ENCODE data around the gene HOXB1.

The HOXB1 gene

GRCh38 chr17:48502901-48503300 lies 27.9 kb downstream of the HOXB1 start:
- in situ Hi-C loops (cut with MboI; ENCODE audit: low pct_unique_long_range_greater_than_20kb, low sequenced_read_pairs, unreplicated experiment) = no loop called here
- TF ChIP-seq CTCF (IDR thresholded peaks at IDR 0.05; ENCODE audit: extremely low read depth, insufficient read depth, missing control alignments) = no peak
- DNase-seq (ENCODE audit: low spot score) = no peak

GRCh38 chr17:48502312-48502711 lies 28.5 kb downstream of the HOXB1 start:
- in situ Hi-C loops (cut with MboI; ENCODE audit: low pct_unique_long_range_greater_than_20kb, low sequenced_read_pairs, unreplicated experiment) = no loop called here
- no peak for DNase-seq (ENCODE audit: low spot score)
- TF ChIP-seq CTCF (IDR thresholded peaks at IDR 0.05; ENCODE audit: extremely low read depth, insufficient read depth, missing control alignments) = no peak

- DNase-seq (ENCODE audit: low spot score) = no peak
- TF ChIP-seq CTCF (IDR thresholded peaks at IDR 0.05; ENCODE audit: extremely low read depth, insufficient read depth, missing control alignments) = no peak
- in situ Hi-C loops (cut with MboI; ENCODE audit: low pct_unique_long_range_greater_than_20kb, low sequenced_read_pairs, unreplicated experiment) = no loop called here
Measured at GRCh38 chr17:48500435-48501426, 30.1 kb downstream of the HOXB1 start.

- in situ Hi-C loops (cut with MboI; ENCODE audit: low pct_unique_long_range_greater_than_20kb, low sequenced_read_pairs, unreplicated experiment) = no loop called here
- no peak for DNase-seq (ENCODE audit: low spot score)
- no peak for TF ChIP-seq CTCF (IDR thresholded peaks at IDR 0.05; ENCODE audit: extremely low read depth, insufficient read depth, missing control alignments)
Measured at GRCh38 chr17:48499735-48500434, 30.9 kb downstream of the HOXB1 start.

- TF ChIP-seq CTCF (IDR thresholded peaks at IDR 0.05; ENCODE audit: extremely low read depth, insufficient read depth, missing control alignments) = no peak
- DNase-seq (ENCODE audit: low spot score) = no peak
- in situ Hi-C loops (cut with MboI; ENCODE audit: low pct_unique_long_range_greater_than_20kb, low sequenced_read_pairs, unreplicated experiment) = no loop called here
Measured at GRCh38 chr17:48499248-48499647, 31.6 kb downstream of the HOXB1 start.

GRCh38 chr17:48498164-48498850 lies 32.5 kb downstream of the HOXB1 start:
- TF ChIP-seq CTCF (IDR thresholded peaks at IDR 0.05; ENCODE audit: extremely low read depth, insufficient read depth, missing control alignments) = no peak
- no peak for DNase-seq (ENCODE audit: low spot score)
- in situ Hi-C loops (cut with MboI; ENCODE audit: low pct_unique_long_range_greater_than_20kb, low sequenced_read_pairs, unreplicated experiment) = no loop called here

All from GM13977 (cell line).